ENCODE results near the gene AFF3.
"Not testable (repeated sequence)": the region's sequence is repeated elsewhere in the genome, so short reads cannot be mapped to it uniquely, and the experiment has no call there.

DNA sequence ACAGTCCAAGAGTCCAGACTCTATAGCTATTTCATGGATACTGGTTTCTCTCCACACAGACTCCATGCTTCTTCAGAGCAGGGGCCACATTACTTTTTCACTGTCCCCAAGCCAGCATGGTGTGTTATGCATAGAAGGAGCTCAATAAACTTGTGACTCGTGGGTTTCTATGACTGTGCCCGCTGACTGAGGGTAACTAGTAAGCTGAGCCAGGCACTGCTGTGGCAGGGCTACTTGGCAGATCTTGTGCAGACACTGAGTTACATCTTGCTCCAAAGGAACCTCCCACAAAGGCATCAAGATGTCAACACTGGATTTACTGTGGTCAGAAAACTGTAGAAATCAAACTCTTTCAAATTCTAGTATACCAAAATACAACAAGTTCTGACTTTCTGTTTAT, 56.6 kb downstream of the AFF3 start:
- TF ChIP-seq, protein P1, sequence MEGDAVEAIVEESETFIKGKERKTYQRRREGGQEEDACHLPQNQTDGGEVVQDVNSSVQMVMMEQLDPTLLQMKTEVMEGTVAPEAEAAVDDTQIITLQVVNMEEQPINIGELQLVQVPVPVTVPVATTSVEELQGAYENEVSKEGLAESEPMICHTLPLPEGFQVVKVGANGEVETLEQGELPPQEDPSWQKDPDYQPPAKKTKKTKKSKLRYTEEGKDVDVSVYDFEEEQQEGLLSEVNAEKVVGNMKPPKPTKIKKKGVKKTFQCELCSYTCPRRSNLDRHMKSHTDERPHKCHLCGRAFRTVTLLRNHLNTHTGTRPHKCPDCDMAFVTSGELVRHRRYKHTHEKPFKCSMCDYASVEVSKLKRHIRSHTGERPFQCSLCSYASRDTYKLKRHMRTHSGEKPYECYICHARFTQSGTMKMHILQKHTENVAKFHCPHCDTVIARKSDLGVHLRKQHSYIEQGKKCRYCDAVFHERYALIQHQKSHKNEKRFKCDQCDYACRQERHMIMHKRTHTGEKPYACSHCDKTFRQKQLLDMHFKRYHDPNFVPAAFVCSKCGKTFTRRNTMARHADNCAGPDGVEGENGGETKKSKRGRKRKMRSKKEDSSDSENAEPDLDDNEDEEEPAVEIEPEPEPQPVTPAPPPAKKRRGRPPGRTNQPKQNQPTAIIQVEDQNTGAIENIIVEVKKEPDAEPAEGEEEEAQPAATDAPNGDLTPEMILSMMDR (IDR thresholded peaks at IDR 0.05) = not testable (repeated sequence)
- TF ChIP-seq POLR2A (IDR thresholded peaks at IDR 0.05) = not testable (repeated sequence)

All from uterus (tissue), 2 donors.